ENCODE results near the gene ARID1B. TPM values are rescaled to one million over a fixed set of nuclear protein-coding genes. Genes with fewer than 3 reads are reported as not detected.

Gene ARID1B
- total and polyA plus RNA-seq, 2 of the 4 experiments (the other 2 are of a cell fraction) = 14.5 to 20.1 TPM

DNA sequence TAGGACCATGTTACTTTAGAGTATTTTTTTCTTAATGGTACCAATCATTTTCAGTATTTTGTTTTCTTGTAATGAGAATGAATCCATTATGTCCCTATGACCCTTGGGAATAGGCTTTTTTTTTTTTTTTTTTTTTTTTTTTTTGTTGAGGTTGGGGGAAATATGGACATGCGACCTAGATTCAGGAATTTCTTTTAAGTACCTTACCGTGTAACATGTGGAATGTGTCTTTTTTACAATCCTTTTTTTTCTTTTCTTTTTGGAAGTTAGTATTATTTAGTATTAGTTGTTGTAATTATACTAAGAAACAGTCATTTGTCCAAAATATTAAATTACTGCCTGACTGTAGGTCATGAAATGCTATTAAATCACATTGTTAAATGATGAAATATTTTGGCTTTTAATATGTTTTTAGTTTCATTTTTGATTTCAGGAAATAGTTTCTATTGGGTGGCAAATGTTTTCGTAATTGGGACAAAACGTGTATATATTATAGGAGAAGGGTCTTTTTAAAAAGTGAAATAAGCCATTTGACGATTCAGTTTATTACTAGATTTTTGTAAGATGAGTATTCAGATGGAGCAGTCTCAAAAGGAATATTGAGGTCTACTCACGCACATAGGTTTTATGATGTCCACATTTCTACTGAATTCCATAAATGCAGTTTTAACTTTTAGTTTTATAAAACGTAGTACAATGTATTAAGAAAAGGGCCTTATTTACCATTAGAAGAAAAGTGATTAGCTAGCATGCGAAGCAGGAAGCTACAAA, 4.9 kb downstream of the ARID1B start (continued):
- no peak for TF ChIP-seq MAZ (IDR thresholded peaks at IDR 0.05; ENCODE audit: borderline replicate concordance, low read depth, low read length)
- no peak for TF ChIP-seq CHD1 (IDR thresholded peaks at IDR 0.05; ENCODE audit: low read depth, low read length)

DNA sequence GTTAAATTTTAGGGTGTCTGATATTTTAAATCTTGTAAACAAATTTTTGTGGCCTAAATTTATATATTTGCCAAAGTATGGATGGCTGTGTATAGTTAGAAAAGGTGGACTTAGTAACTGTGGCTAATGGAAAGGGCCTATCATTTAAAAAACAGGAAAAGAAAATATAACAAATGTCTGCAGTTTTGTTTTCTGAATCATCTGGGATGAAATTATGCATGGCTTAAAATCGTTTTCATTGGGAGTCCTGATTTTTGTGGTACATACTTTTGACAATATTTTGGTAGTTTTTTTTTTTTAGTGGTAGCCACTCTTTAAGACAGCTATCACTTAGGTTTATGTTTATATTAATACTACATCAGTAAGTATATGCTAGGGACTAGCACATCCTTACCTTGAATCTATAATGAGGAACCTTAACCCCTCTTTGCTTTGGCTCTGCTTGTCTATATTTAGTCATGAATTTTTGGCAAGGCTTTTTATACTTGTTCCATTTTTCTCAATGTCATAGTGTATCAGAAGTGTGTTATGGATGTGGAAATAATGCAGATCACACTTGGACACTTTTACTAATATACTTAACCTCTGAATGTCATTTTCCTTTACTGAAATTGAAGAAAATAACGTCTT, 5.6 kb downstream of the ARID1B start:
- ChIA-PET CTCF (interaction anchor here (0.7 kb wide), 1 partner anchor 1093 kb away, joined by 7 read pairs; no protein-coding TSS in a partner anchor), POLR2A (ENCODE audit: unreplicated experiment) (no interaction called here)
- no peak overlapping the region for H3K23ac ChIP-seq (ENCODE audit: low read depth, low read length)
- H4K8ac ChIP-seq (ENCODE audit: low read depth in 2 of 2, low read length in 2 of 2) = no peak overlapping the region; a peak in 1 of 4 replicates
- intact Hi-C loops (cut with micrococcal nuclease) = loop anchor here (5.0 kb wide), 1 partner anchor 399 kb away; no protein-coding TSS in a partner anchor
- H3K9me3 ChIP-seq (ENCODE audit: control insufficient read depth, insufficient read depth, low read length) = no peaks in the 10 kb centered on the region
- in situ Hi-C loops (cut with MboI; ENCODE audit: low sequenced_read_pairs) = loop anchor here (10.0 kb wide), 2 partner anchors 172 to 232 kb away; no protein-coding TSS in a partner anchor
- peaks cover 6% of the 10 kb centered on the region; the same call in 1 of the 2 replicates for H3K9me1 ChIP-seq (ENCODE audit: insufficient read depth, low read length)
- H4K20me1 ChIP-seq (ENCODE audit: insufficient read depth, low read length) = peaks cover 54% of the 10 kb centered on the region
- no CpG with 5 or more reads among the region's 2 CpGs for WGBS, 2 experiments (ENCODE audit: extremely low coverage in 2 of 2, insufficient read length in 1 of 2)
- H3K9ac ChIP-seq (ENCODE audit: low read depth, low read length) = no peak overlapping the region
- BruUV-seq (replicated peaks) = no TSS peak
- no peak overlapping the region for H2BK20ac ChIP-seq (ENCODE audit: low read depth, low read length)
- ATAC-seq (ENCODE audit: low read depth) = no peak
- H3K27me3 ChIP-seq (ENCODE audit: control insufficient read depth, insufficient read depth, low read length) = no peaks in the 10 kb centered on the region
- H4K91ac ChIP-seq (ENCODE audit: insufficient read depth, low read depth, low read length) = no peak overlapping the region
- H3K4me2 ChIP-seq (ENCODE audit: low read depth, low read length) = peak overlapping the region; percentile 99; the same call in 1 of the 2 replicates
- no peak overlapping the region for H2AK5ac ChIP-seq (ENCODE audit: low read depth, low read length)
- H2AK9ac ChIP-seq (replicated peaks; ENCODE audit: low read depth, low read length, poor library complexity) = no peak overlapping the region
- no peak overlapping the region for H3K27ac ChIP-seq (ENCODE audit: insufficient read depth, low read length)
- H3K4me3 ChIP-seq (ENCODE audit: insufficient read depth, low read depth, low read length) = no peak overlapping the region
- H3K36me3 ChIP-seq (ENCODE audit: control insufficient read depth, insufficient read depth, low read length) = peaks cover 2% of the 10 kb centered on the region
- dilution Hi-C loops (cut with HindIII; ENCODE audit: low sequenced_read_pairs, unreplicated experiment) = no loop called here
- DNase-seq = no peak
- H3K4me1 ChIP-seq (ENCODE audit: control insufficient read depth, insufficient read depth, low read length) = peaks cover 5% of the 10 kb centered on the region
- peaks cover 5 to 30% of the 10 kb centered on the region in 2 experiments; a peak in 2 of 4 replicates for H3K79me1 ChIP-seq (ENCODE audit: low read depth in 1 of 2, low read length in 2 of 2)
- H3K56ac ChIP-seq (ENCODE audit: extremely low read depth, insufficient read depth, low read length) = no peak overlapping the region
- H3K14ac ChIP-seq (replicated peaks; ENCODE audit: low read depth, low read length) = no peak overlapping the region
- peak overlapping the region; percentile 65 for H2BK5ac ChIP-seq (ENCODE audit: low read depth, low read length, poor library complexity, severe bottlenecking)
- H4K5ac ChIP-seq (ENCODE audit: low read depth, low read length) = no peak overlapping the region
- H3K18ac ChIP-seq (ENCODE audit: low read depth, low read length) = no peak overlapping the region
- H2BK15ac ChIP-seq (ENCODE audit: low read depth, low read length) = no peak overlapping the region
- H2BK120ac ChIP-seq (ENCODE audit: low read depth, low read length) = no peak overlapping the region
- no peak overlapping the region for H2AFZ ChIP-seq (replicated peaks; ENCODE audit: low read length, poor library complexity)
- H3K4ac ChIP-seq (ENCODE audit: low read depth, low read length) = no peak overlapping the region
- TF ChIP-seq SMC3 (IDR thresholded peaks at IDR 0.05; ENCODE audit: low read depth, low read length) = no peak
- TF ChIP-seq RCOR1 (IDR thresholded peaks at IDR 0.05; ENCODE audit: insufficient replicate concordance, low read length) = no peak
- no peak for TF ChIP-seq FOS (IDR thresholded peaks at IDR 0.05; ENCODE audit: low read depth, low read length)
- no peak for TF ChIP-seq CHD1 (IDR thresholded peaks at IDR 0.05; ENCODE audit: low read depth, low read length)
- no peak for TF ChIP-seq NFE2L2 (IDR thresholded peaks at IDR 0.05; ENCODE audit: low read depth, low read length)
- TF ChIP-seq, protein P1, sequence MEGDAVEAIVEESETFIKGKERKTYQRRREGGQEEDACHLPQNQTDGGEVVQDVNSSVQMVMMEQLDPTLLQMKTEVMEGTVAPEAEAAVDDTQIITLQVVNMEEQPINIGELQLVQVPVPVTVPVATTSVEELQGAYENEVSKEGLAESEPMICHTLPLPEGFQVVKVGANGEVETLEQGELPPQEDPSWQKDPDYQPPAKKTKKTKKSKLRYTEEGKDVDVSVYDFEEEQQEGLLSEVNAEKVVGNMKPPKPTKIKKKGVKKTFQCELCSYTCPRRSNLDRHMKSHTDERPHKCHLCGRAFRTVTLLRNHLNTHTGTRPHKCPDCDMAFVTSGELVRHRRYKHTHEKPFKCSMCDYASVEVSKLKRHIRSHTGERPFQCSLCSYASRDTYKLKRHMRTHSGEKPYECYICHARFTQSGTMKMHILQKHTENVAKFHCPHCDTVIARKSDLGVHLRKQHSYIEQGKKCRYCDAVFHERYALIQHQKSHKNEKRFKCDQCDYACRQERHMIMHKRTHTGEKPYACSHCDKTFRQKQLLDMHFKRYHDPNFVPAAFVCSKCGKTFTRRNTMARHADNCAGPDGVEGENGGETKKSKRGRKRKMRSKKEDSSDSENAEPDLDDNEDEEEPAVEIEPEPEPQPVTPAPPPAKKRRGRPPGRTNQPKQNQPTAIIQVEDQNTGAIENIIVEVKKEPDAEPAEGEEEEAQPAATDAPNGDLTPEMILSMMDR (conservative IDR thresholded peaks at IDR 0.05; ENCODE audit: low read depth, low read length) = no peak
- TF ChIP-seq CEBPB (IDR thresholded peaks at IDR 0.05; ENCODE audit: low read depth, low read length) = no peak
- TF ChIP-seq MXI1 (IDR thresholded peaks at IDR 0.05; ENCODE audit: borderline replicate concordance, low read depth, low read length) = no peak
- no peak for TF ChIP-seq BHLHE40 (IDR thresholded peaks at IDR 0.05; ENCODE audit: low read depth, low read length)
- no peak for TF ChIP-seq RAD21 (IDR thresholded peaks at IDR 0.05; ENCODE audit: low read length)
- no peak for TF ChIP-seq RFX5 (IDR thresholded peaks at IDR 0.05; ENCODE audit: low read depth, low read length)
- TF ChIP-seq POLR2A (IDR thresholded peaks at IDR 0.05; ENCODE audit: low read depth, low read length) = no peak
- TF ChIP-seq MAFK (IDR thresholded peaks at IDR 0.05; ENCODE audit: low read depth, low read length) = no peak
- no peak for TF ChIP-seq MAZ (IDR thresholded peaks at IDR 0.05; ENCODE audit: borderline replicate concordance, low read depth, low read length)

Data from IMR-90 (cell line).